HG03066 (cell line): Measurements from ENCODE around the gene RBBP5.
"Not testable (repeated sequence)": the region's sequence is repeated elsewhere in the genome, so short reads cannot be mapped to it uniquely, and the experiment has no call there.

ENCODE experiments used
- ATAC-seq: cut with Tn5 transposase; IDR thresholded peaks from one replicate; pipeline ENCODE4 v1.9.1; 2021; ENCODE audit warnings: low read depth; ENCODE audit not compliant: unreplicated experiment

Gene RBBP5, protein sequence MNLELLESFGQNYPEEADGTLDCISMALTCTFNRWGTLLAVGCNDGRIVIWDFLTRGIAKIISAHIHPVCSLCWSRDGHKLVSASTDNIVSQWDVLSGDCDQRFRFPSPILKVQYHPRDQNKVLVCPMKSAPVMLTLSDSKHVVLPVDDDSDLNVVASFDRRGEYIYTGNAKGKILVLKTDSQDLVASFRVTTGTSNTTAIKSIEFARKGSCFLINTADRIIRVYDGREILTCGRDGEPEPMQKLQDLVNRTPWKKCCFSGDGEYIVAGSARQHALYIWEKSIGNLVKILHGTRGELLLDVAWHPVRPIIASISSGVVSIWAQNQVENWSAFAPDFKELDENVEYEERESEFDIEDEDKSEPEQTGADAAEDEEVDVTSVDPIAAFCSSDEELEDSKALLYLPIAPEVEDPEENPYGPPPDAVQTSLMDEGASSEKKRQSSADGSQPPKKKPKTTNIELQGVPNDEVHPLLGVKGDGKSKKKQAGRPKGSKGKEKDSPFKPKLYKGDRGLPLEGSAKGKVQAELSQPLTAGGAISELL

DNA sequence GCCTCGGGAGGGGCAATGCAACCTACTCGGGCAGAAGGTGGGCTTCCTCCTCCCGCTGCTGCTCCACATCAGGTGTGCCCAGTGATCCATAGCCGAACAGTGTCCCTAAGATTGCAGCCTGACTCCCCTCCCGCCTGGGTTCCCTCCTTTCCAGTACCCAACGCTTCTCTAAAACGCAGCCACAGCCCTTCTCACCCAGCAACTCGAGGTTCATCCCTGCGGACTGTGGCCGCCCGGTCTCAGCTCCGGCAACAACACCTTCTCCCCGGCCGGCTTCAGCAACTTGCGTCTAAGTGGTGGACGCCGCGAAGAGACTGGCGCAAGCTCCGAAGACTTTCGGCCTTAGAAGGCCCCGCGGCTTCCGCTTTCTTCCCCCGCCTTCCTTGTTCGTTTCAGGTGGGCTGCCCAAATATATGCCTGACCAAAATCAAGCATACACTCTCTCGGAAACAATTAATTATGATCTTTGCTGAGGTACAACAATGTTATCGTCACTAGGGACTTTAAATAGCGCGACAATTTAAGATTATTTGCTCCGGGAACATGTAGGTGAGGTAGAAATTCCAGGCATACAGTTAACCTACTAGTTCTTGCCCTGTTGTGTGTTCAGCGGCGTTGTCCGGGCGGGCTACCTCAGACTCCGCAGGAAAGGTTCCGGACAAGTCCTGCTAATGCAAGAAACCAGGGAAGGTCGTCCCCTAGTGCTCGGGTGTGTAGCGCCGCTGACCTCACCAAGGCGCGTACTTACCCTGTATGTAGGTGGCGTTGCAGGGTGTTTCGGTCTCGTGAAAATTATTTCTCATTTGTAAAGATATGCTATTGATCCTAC lies at the start of gene RBBP5:
RBBP5 (minus strand) TSS at position 319 of the 829 bp plus-strand sequence; CDS start at position 214, 105 bp downstream.
- ATAC-seq = peak; percentile 94

DNA sequence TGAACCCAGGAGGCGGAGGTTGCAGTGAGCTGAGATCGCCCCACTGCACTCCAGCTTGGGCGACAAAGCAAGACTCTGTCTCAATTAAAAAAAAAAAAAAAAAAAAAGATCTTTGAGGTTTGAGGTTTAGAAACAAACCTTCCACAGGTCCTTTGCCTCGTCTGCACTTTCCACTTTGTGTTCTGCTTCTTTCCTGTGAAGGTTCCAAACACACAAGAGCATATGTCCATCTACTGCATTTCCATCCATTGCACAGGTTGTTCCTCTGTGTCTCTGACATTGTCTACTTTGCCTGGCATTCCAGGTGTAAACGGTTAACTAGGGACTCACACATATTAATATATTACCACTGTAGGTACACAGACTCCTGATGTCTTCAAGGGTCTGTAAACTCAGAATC lies 49.6 kb upstream of the RBBP5 start:
- no peak for ATAC-seq

DNA sequence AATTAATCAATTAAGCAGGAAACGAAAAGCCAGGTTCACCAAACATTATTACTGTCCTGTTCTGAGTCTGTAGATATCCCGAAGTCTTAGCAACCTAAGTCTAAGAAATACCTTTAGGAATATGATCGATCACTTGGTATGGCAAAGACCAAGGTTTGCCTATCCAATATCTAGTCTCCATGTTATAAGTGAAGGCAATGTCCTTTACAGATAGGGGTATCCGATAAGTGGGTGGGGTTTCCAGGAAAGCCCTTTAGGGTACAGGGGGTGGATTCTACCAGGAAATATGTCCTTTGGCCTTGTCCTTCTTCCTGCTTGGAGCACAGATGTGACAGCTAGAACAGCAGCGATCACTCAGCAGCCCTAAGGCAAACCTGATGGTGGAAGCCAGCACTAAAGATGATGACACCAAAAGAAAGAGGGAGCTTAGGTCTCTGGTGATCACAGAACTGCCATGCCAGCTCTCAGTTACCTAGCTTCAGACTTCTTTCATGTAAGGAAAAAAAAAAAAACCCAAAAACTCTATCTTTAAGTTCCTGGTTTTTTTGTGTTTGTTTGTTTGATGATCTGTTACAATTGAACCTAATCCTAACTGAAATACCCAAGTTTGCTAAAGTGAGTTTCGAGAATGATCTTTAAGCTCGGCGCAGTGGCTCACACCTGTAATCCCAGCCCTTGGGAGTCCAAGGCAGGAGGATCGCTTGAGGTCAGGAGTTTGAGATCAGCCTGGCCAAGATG lies 48.9 kb upstream of the RBBP5 start:
- no peak for ATAC-seq

DNA sequence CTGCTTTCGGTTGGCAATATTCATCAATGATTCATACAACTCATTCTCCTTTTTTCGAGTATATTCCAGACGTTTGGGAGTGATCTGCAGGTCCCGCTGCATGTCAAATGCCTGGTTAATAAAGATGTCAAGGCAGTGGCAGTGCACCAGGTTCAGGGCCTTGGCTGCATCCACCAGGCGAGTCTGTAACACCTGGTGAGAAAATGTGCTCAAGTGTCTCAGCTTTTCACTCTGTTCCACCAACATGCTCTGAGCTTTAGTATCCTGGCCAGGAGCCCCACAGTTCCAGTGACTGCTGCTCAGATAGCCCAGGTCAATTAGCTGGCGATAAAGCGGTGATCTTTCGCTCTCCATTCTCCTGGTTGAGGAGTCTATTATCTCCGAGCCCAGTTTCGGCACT lies 47.5 kb upstream of the RBBP5 start:
- ATAC-seq = no peak

DNA sequence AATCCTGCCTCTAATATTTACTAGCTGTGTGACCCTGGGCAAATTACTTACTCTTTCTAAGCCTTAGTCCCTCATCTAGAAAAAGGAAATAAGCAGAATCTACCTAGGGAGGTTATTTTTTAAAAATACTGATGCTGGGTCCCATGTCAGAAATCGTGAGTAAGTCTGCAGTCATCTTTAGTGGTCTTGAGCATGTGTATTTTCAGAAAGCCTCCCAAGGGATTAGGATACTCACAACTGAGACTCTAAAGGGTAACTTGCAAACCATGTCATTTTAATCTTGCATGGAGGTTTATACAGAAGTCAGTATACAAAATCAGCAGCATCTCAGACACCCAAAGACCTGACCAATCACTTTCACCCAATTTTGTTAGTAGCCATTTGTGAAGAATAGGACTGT lies 46.5 kb upstream of the RBBP5 start:
- ATAC-seq = no peak

DNA sequence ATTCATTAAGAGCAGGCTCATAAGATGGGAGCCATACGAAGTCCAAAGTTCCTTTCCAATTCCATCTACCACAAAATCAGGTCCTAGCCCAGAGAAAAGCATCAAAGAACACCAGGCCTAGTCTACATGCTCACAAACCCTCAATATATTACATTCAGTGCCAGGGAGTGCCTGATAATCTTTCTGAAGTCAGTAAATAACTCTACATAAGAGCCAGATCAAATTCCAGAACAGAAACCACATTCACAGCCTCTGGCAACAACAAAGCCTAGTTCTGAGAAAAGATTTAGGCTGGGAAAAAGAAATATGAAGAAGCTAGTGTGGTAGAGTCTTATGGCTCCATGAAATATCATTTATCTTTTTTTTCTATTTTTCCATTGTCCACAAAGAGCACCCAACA lies 40.5 kb upstream of the RBBP5 start:
- no peak for ATAC-seq

DNA sequence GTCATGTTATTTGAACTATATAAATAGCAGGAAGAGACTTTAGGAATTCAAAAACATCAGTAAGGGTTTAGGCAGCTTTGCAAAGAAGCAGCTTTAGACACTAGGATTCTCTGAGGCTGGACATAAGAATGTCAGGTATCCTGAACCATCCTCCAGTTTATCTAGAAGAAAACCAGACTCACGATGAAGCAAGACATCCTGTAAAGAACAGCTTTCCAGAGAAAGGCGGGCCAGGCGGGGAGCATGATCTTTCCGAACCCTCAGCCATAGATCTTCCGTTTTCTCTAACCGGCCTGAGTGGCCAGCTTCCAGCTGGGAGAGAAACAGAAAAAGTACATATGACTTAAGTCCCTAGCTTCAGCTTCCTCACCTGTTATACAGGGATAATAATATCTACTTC lies 39.3 kb upstream of the RBBP5 start:
- ATAC-seq = no peak

DNA sequence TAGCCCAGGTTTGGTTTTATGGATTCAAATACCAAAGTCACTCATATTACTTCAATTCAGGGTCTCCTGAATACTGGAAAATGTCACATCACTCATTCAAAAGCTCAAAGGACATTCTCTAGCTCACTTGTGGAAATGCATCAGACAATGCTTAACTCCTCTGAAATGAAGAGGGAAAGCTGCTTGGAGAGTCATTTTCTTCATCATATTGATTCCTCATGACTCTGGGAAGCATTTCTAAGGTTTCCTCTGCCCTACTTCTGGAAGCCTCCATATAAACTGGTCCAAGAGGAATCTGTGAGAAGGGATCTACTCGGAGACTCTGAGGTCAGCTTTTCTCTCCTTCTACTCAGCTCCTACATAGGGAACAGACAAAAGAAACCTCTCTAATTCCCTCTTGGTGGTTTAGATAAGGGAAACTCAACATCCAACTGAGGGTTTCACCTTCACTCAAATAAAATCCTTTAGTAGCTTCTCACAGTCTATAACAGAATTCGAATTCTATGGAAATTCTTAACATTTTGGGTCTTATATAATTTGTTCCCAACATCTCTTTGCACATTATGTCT lies 36.4 kb upstream of the RBBP5 start:
- ATAC-seq = no peak

DNA sequence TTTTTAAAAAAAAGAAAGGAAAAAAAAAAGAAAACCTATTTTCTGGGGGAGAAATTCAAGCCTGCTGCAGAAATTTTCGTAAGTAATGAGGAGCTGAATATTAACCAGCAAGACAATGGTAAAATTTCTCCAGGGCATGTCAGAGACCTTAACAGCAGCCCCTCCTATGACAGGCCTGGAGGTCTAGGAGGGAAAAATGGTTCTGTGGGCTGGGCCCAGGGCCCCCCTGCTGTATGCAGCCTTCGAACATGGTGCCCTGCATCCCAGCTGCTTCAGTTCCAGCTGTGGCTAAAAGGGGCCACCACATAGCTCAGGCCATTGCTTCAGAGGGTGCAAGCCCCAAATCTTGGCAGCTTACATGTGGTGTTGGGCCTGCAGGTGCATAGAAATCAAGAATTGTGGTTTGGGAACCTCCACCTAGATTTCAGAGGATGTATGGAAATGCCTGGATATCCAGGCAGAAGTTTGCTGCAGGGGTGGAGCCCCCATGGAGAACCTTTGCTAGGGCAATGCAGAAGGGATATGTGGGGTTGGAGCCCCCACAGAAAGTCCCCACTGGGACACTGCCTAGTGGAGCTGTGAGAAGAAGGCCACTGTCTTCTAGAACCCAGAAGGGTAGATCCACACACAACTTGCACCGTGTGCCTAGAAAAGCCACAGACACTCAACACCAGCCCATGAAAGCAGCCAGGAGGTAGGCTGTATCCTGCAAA lies 34.0 kb upstream of the RBBP5 start:
- ATAC-seq = not testable (repeated sequence)

DNA sequence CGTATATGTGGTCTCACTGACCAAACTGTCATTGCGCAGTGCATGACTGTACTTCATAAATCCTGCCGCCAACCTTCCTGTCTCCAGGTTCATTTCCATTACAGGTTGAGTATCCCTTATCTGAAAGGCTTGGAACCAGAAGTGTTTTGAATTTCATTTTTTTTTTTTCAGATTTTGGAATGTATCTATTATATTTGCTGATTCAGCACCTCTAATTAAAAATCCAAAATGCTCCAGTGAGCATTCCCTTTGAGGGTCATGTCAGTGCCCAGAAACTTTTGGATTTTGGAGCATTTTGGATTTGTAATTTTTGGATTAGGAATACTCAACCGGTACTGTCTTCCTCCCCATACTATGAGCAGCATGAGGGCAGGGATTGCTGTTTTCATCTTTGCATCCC lies 30.7 kb upstream of the RBBP5 start:
- no peak for ATAC-seq

DNA sequence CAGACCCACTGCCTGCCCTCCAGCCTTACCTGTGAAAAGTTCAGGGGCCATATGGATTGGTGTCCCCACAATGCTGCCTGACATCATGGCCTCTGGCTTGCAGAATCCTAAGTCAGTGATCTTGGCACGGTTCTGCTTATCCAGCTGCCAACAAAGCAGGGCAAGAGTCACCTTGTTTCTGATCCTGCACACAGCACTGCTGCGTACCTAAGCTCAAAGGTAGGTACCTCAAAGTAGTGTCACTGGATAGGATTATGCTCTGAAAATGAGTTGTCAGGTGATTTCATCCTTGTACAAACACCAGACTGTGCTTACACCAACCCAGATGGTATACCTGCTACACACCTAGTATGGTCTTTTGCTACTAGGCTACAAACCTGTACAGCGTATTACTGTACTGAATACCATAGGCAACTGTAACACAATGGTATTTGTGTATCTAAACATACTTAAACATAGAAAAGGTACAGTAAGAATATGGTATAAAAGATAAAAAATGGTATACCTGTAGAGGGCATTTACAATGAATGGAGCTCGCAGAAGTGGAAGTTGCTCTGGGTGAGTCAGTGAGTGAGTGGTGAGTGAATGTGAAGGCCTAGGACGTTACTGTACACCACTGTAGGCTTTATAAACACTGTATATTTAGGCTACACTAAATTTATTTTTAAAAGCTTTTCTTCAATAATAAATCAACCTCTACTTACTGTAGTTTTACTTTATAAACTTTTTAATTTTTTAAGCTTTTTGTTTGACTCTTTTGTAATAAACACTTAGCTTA lies 29.1 kb upstream of the RBBP5 start:
- ATAC-seq = no peak

DNA sequence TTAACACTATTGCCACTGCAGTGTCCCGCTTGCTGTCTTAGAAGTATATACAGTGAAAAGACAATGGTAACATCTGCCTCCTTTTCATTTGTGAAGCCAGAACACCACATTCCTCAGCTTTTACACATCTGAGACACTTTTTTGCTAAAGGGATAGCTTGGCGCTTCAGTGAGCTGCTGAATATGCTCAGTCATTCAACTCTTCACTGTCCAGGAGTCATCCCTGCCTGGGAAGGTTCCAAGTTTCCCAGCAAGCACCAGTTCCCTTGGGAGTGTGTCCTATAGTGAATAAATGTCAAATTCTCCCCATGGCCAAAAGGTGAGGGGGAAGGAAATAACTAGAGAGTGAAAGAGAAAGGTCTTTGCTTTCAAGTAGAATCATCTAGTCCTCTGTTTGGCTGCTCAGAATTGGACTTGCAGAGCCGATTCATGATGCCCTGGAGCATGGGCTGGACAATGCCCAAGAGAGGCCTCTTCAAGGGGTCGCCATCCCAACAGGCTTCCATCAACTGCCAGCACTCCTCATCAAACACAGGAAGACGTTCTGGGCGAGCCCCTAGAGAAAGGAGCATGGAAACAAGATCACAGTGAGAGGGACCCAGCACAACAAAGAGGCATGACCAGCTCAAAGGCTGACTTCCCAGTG lies 25.5 kb upstream of the RBBP5 start:
- ATAC-seq = no peak

DNA sequence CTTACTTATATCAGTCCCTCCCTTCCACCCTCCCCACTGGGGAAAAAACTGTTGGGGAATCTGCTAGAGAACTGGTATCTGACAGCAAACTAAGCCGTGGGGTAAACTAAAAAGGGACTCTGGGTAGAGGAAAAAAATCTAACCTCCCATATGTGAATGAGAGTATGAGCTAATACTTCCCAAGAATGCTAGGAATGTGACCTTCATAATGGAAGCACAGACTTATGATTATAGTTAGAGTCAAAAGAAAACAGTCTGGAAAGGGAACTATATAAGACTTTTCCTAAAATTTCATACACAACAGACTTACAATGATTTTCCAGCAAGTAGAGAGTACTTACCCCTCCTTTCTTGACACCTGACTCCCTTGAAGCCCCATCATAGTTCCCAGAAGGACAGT lies 23.0 kb upstream of the RBBP5 start:
- no peak for ATAC-seq

DNA sequence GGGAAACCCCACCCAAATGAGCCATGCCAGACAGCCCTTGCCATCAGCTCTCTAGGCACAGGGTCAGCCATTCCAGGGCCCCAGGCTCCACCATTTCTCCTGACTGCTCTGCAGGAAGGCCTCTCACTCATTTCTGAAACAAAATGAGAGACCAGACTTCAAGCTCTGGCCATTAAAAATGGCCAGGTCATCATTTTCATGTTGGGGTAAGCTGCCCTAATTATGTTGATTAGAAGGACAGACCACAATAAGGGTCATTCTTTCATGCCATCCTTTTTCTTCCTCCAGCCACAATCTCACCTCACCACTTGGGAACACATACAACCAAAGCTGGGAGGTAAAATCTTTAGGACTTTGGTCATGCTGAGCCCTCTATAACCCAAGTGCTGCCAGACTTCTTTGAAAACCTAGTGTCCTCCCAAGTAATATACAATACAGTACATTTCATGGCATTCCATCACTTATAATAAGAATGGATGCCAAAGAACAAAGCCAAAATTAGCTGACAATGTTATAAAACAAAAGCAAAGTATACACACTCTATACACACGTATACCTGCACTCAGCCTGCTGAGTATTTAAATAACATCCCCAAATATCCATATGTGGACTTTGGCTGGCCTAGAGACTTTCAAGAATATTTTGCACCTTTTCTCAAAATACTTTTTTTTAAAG lies 22.4 kb upstream of the RBBP5 start:
- no peak for ATAC-seq

DNA sequence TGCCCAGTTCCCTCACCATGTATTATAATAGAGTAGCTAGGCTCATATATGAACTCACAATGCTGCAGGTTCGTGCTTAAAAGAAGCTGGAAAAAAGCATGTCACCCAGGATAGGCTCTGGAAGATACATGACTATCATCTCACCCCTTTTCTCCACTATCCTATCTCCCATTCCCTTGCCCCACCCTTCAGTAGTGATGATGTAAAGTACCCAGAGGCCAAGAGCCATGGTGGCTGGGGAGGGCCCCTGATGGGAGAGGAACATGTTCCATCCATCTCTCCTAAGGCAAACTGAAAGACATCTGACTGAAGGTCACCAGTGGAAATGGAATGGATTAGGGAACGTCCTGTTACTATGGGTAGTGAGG lies 20.3 kb upstream of the RBBP5 start:
- ATAC-seq = no peak

DNA sequence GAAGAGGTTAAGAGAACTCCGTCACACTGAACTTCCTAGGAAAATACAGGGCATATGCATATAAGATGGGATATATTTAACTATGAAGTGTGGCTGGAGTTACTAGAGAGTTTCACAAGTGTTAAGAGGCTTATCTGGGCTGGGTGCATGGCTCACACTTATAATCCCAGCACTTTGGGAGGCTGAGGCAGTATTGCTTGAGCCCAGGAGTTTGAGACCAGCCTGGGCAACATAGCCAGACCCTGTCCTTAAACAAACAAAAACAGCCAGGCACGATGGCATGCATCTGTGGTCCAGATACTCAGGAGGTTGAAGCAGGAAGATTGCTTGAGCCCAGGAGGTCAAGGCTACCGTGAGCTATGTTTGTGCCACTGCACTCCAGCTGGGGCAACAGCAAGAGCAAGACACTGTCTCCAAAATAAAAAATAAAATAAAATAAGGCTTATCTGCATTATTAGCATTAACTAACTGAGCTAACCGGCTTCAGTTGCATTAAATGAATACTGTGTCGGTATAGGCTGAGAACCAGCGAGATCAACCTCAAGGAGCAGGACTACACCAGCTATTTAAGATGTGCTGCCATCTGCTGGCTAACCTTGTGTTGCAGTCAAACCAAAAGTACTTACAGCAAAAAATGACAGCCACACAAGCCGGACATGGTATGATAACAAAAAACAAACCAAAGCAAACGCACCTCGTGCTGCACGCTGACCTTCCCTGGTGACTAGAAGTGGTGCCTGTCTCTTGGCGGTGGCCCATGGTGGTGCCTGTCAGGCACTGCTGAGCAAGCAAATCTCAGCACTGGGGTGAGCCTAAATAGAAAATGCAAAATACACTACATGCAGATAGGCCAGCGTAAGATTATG lies 19.7 kb upstream of the RBBP5 start:
- ATAC-seq = no peak

DNA sequence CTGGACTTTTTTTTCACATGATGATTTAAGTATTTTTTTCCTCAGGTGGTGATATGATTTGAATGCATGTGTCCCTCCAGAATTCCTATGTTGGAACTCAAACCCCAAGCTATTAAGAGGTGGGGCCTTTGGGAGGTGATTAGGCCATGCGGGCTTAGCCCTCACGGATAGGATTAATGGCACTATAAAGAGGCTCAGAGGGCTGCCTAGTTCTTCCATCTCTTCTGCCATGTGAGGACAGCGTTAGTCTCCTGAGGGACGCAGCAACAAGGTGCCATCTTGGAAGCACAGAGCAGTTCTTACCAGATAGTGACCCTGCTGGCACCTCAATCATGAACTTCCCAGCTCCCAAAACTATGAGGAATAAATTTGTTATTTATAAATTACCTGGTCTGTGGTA lies 18.3 kb upstream of the RBBP5 start:
- ATAC-seq = no peak
